Amniotic epithelial cell (primary cell): Measurements from ENCODE around the gene ADAMTSL5.
A peak's percentile ranks its signal among the peaks of the same experiment; 100 is the strongest.

ENCODE experiments used
- DNase-seq: peaks from one replicate; pipeline ENCODE4 v3.0.0-alpha.2; 2010; ENCODE audit warnings: low read depth

The ADAMTSL5 gene

GRCh38 chr19:1496714-1497577, 15.9 kb downstream of the ADAMTSL5 start:
- no peak for DNase-seq

- no peak for DNase-seq
Observed at GRCh38 chr19:1495799-1496713, 16.8 kb downstream of the ADAMTSL5 start.

- no peak for DNase-seq
Observed at GRCh38 chr19:1495051-1495798, 17.6 kb downstream of the ADAMTSL5 start.

DNA sequence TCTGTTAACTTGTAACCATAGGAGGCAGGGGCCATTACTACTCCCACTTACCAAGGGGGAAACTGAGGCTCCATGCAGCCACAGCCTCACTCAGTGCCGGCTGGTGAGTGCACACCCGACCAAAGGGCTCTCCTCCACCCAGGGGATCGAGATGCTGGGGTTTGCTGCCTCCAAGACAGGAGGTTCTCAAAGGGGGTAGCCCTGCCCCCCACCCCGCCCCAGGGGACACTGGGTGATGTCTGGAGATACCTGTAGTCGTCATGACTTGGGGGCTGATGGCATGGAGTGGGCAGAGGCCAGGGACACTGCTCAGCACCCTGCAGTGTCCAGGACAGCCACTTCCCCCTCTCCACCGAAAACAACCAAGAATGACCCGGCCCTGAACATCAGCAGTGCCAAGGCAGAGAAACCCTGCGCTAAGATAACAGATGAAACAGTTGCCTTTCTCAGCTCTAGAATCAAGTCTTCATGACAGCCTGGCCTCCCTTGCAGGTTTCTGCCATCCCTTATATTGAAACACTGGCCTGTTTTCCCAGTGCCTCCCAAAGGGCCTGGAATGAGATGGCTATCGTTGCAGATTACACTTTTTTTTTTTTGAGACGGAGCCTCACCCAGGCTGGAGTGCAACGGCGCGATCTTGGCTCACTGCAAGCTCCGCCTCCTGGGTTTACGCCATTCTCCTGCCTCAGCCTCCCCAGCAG, 18.6 kb downstream of the ADAMTSL5 start:
- no peak for DNase-seq

GRCh38 chr19:1492474-1493006, 20.3 kb downstream of the ADAMTSL5 start:
- DNase-seq = peak; percentile 36

- no peak for DNase-seq
Observed at GRCh38 chr19:1491849-1492170, 21.0 kb downstream of the ADAMTSL5 start.

GRCh38 chr19:1491114-1491848, 21.5 kb downstream of the ADAMTSL5 start, which contains the start of gene REEP6:
Gene REEP6 (plus strand): TSS chr19:1491181. CDS start chr19:1491270, 89 bp downstream.
- DNase-seq = no peak

DNA sequence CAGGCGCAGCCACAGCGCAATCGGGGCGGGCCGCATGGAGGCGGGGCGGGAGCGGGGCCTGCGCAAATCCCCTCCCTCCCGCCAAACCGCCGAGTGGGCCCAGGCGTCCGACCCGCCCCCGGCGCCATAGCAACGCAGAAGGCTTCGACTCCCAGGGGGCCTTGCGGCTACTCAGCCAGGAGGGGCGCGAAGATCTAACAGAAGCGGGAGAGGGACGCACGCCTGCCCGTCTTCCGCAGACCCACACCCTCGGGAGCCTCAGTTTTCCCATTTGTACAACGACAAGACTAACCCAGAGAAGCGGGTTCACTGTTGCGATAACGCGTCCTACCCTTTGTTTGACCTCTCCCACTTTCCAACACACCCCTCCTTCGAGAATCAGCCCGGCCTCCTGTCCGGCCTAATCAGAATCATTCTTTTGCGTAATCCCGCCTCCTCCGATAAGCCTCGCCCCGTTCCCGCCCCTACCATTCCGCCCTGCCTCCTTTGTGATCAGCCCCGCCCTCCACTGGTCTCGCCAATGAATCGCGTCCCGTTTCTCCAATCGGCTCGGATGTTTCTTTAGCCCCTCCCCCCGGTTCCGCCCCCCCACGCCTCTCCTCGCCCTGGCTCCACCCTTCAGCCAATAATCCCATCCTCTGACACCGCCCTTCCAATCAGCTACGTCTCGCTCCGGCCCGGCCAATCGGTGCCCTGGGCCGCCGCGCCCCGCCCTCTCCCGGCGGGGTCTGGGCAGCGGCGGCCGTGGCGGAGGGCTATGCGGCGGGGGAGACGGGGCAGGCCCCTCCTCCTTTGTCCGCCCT, 22.3 kb downstream of the ADAMTSL5 start, which contains the start of gene PCSK4:
PCSK4 (minus strand) TSS at position 40 of the 803 bp plus-strand sequence; CDS start at position 36, 4 bp downstream.
- DNase-seq = peak; percentile 98

DNA sequence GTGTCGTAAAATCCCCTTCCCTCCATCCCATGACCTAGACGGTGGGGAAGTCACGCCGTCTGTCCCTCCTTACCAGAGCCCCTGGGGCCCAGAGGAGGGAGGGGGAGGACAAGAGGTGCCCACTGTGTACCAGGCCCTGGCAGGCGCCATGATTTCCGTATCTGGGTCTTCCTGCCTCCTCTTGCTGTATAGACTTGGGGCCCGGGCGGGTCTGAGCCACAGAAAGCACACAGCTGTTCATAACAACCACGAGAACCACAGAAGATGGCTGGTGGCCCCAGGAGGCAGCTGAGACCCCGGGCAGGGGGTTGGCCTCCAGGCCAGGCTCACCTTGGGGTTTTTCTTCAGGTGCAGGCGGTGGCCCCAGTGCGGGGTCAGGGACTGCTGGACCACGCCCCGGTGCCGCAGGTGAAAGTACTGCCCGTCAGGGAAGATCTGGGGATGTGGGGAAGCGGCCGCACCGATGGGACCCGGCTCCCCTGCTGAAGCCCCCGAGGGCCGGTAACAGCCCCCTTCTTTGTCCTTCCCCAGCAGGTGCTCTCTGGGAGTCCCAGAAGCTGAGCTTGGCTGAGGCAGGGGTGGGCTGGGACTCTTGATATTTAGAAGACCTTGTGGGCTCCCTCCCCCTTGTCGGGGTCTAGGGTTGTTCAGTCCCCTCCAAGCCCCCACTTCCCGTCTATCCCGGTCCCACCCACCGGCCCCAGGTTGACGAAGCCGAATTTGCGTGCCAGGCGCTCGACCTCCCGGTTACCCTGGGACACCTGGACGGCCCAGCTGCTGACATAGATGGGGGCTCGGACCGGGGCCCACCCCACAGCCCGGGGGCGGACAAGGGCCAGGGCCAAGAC, 23.1 kb downstream of the ADAMTSL5 start:
- no peak for DNase-seq

GRCh38 chr19:1488282-1488601, 24.6 kb downstream of the ADAMTSL5 start:
- no peak for DNase-seq

DNA sequence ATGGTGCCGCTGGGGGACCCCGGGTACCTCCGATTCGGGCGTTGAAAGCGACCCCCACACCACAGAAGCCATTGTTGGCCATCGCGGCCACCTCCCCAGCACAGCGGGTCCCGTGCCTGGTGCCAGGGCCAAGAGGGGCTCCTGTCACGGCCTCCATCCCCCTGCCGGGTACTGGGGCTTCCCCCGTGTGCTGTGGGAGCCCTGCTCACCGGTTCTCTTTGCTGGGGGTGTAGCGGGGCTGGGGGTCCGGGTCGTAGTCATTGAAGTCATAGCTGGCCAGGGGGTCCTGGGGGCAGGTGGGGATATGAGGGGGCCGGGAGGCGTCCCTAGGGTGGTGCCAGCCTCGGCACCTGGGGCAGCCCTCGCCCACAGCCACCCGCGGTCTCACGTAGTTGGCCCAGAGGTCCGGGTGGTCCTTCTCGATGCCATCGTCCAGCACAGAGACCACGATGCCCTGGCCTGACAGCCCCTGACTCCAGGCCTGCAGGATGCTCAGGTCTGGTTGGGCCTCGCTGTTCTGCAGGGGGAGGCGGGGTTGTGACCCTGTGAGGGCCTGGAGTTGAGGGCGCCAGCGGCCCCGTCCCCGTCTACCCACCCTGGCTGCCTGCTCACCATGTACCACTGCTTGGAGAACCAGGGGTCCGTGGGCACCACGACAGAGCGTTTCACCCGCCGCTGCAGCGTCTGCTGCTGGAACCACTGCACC, 25.1 kb downstream of the ADAMTSL5 start:
- no peak for DNase-seq

DNA sequence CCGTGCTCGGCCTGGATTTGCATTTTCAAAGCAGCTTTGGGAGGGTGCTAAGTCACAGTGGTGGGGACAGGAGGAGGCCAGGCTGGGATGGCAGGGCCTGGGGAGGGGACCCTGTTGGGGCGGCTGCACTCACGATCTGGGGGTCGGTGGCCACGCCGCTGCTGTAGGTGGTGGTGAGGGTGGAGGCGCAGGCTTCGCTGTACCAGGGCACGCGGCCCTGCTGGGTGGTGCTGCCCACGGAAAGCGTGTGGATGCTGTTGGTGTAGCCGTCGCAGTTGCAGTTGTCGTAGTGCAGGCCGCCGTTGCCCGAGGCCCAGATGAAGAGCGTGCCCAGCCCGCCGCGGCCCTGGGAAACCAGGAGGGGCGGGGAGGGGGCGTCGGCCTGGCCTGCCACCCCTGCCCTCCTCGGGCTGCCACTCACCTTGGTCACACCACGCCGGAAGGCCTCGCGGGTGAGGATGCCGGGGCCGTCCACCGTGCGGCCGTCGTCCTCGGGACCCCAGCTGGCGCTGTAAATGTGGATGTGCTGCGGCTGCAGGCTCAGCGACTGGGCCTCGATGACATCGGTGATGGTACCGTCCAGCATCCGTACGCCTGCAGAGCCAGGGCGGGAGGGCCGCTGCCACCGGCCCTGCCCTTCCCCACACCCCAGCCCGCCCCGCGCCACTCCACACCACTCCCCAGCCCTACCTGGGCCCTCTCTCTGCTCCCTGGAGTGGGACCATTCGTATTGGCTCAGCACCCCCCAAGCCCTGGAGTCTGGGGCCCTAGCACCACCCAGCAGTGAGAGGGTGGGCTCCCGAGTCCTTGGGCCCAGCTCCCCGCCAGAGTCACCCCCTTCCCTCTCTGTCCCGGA, 25.9 kb downstream of the ADAMTSL5 start:
- no peak for DNase-seq

GRCh38 chr19:1483979-1484428, 28.8 kb downstream of the ADAMTSL5 start:
- no peak for DNase-seq

GRCh38 chr19:1483131-1483978, 29.5 kb downstream of the ADAMTSL5 start:
- DNase-seq = no peak

DNA sequence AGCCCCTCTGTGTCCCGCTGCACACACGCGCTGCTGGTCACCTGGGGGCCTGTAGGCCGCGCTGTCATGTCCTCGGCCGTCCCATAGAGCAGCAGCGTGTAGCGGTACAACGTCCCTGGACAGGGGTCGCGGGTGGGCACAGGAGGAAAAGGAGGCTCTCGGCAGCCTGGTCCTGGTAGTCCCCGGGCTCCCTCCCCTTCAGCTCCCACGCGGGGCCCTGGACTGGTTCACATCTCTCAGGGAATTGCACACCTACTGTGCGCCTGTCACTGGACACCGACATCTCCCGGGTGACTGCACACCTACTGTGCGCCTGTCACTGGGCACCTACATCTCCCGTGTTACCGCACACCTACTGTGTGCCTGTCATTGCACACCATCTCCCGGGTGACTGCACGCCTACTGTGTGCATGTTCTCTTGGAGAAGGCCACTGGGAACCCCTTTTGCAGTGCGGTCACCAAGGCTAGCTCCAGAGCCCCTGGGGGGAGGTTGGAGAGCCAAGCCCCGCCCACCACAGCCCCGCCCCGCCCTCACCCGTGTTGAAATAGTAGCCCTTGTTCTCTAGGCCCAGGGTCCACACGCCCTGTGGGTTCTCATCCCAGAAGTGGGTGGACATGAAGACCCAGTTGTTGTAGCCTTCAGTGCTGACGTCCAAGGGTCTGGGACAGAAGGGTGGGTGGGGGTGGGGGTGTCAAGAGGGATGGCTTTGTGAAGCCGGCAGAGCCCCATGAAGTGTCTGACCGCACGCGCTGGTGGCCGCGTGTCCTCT, 30.3 kb downstream of the ADAMTSL5 start:
- no peak for DNase-seq
